ENCODE data around the gene PRKD2. TPM values are rescaled to one million over a fixed set of nuclear protein-coding genes. Genes with fewer than 3 reads are reported as not detected.

PRKD2 gene
- total and polyA plus RNA-seq, 2 of the 8 experiments (the other 6 are each of a cell fraction or from before 2014, with no cell fraction given): 24.4 to 63.8 TPM

- no peak for TF ChIP-seq JUND (IDR thresholded peaks at IDR 0.05; ENCODE audit: low read length)
- no peak for TF ChIP-seq BACH1 (IDR thresholded peaks at IDR 0.05; ENCODE audit: low read length)
- no peak for TF ChIP-seq SAP30 (IDR thresholded peaks at IDR 0.05; ENCODE audit: insufficient read depth, insufficient replicate concordance, low read length)
Observed at GRCh38 chr19:46714444-46715106, 2.3 kb downstream of the PRKD2 start (continued).

Data from H1 (cell line).